Neuron (in vitro differentiated cells): Measurements from ENCODE around the gene PIM2.

ENCODE experiments used
- H2AFZ ChIP-seq: one replicate; pipeline ENCODE4 v1.6.1; 2013; ENCODE audit warnings: low read depth, mild to moderate bottlenecking, inconsistent platforms, low read length, moderate library complexity
- H3K27me3 ChIP-seq: one replicate; pipeline ENCODE4 v1.6.1; 2013; ENCODE audit warnings: low read length; ENCODE audit not compliant: insufficient read depth
- H3K36me3 ChIP-seq: one replicate; pipeline ENCODE4 v1.6.1; 2013; ENCODE audit warnings: low read length; ENCODE audit not compliant: insufficient read depth
- H3K4me1 ChIP-seq: one replicate; pipeline ENCODE4 v1.6.1; 2013; ENCODE audit warnings: low read length; ENCODE audit not compliant: insufficient read depth
- H3K4me3 ChIP-seq: 2 replicates; pipeline ENCODE4 v1.5.1; 2013; ENCODE audit warnings: mild to moderate bottlenecking, low read length, moderate library complexity
- H3K9me3 ChIP-seq: one replicate; pipeline ENCODE4 v1.6.1; 2013; ENCODE audit warnings: low read length

The PIM2 gene

DNA sequence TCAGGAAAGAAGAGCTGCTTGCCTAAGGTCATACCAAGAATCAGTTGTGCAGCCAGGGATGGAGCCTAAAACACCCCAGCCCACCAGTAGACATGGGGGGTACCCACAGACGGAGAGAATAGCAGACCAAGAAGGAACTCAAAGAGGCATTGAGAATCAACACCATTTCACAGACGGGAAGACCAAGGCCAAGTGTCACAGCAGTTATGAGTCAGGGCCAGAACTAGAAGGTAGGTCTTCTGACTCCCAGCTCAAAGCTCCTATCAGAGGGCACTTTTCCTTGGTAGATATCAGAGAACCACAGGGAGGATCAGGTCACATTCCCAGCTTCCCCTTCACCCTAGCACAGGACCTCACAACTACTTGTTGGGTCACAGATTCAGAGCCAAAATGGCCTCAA lies 24.1 kb upstream of the PIM2 start:
- Histone ChIP-seq H3K36me3 (peaks cover 14% of the 10 kb centered on the region), H3K4me1 (no peaks in the 10 kb centered on the region), H3K27me3 (no peaks in the 10 kb centered on the region), H3K9me3 (no peaks in the 10 kb centered on the region), H3K4me3 (no peak overlapping the region), H2AFZ (no peak overlapping the region)

DNA sequence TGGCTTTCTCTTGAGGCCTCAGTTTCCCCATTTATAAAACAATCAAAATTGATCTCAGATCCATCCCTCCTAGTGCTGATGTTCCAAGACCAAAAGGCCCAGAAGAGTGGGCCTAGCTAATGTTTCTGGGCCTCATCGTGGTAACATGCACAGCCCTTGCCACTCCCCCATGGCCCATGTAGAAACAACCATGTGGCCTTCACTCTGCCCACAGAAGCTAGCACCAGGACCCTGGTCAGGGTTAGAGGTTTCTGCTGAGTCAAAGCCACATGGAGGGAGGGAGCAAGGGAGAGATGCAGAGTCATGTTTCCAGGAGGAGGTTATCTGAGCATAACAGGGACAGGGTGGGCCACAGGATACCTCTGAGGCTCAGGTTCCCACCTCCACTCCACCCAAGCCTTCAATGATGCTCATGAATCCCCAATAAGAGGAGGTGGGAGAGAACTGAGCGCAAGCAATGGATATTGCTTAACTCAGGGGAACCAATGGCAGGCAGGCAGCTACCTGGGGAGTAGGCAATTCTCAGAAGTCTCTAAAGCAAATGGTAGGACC lies 21.7 kb upstream of the PIM2 start:
- Histone ChIP-seq H3K4me3 (no peak overlapping the region), H2AFZ (no peak overlapping the region), H3K36me3 (peaks cover 14% of the 10 kb centered on the region), H3K27me3 (no peaks in the 10 kb centered on the region), H3K9me3 (no peaks in the 10 kb centered on the region), H3K4me1 (no peaks in the 10 kb centered on the region)

DNA sequence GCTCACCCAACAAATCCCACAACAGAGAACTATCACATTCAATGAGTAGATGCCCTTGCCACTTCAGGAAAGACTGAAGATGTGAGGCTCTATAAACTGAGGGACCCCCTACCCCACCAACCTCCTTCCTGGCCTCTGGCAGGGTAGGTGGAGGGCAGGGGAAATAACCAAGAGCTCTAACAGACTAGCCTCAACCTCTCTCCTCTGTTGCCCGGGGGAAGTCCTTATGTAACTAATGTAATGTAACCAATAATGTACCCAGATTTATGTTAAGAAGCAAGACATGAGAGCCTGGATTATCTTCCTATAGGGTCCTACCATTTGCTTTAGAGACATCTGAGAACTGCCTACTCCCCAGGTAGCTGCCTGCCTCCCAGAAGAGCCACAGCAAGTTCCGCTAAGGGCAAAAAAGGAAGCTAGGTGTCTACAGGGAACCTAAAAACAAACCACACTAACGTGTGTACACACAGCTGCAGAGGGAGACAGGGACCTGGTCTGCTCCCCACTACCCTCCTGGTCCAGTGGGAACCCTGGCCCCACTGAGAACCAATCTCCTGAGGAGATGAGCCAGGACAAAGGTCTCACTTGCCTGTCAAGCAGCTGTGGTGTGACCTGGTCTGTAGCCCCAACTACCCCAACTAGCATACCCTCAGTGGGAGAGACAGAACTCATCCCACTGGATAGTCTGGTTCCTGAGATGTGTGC lies 20.9 kb upstream of the PIM2 start:
- no peaks in the 10 kb centered on the region for H3K9me3 ChIP-seq
- peaks cover 14% of the 10 kb centered on the region for H3K36me3 ChIP-seq
- H2AFZ ChIP-seq = no peak overlapping the region
- no peaks in the 10 kb centered on the region for H3K27me3 ChIP-seq
- H3K4me1 ChIP-seq = no peaks in the 10 kb centered on the region
- no peak overlapping the region for H3K4me3 ChIP-seq

DNA sequence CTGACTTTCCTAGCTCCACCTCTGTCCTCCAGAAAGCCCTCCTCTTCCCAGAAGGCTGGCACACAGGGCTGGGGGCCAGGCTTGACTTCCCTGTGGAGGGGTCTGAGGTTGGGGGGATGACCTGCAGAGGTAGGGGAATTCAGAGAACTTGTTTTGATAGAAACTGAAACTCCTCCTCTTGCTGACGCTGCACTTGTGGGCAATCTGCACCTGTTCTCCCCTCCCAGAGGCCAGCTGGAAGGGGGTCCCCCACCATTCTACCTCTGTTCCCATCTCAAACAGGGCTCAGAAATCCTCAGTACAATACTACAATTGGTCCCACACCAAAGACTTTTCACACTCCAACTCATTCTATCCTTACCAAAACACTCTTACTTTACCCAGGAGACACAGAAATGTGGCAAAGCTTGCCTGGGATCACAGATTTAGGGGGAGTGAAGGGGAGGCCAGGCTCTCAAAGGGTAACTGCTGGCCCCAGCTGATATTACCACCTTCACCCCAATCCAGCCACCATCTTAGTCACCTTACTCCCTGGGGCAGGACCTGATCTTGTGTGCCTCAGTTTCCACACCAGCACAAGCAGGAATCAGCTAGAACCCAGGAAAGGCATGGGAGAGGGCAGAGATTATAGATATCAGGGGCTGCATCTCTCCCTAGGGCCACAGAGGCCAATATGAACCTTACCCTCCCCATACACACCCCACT lies 20.0 kb upstream of the PIM2 start:
- Histone ChIP-seq H3K9me3 (no peaks in the 10 kb centered on the region), H3K4me1 (no peaks in the 10 kb centered on the region), H2AFZ (no peak overlapping the region), H3K27me3 (no peaks in the 10 kb centered on the region), H3K4me3 (no peak overlapping the region), H3K36me3 (peaks cover 17% of the 10 kb centered on the region)

DNA sequence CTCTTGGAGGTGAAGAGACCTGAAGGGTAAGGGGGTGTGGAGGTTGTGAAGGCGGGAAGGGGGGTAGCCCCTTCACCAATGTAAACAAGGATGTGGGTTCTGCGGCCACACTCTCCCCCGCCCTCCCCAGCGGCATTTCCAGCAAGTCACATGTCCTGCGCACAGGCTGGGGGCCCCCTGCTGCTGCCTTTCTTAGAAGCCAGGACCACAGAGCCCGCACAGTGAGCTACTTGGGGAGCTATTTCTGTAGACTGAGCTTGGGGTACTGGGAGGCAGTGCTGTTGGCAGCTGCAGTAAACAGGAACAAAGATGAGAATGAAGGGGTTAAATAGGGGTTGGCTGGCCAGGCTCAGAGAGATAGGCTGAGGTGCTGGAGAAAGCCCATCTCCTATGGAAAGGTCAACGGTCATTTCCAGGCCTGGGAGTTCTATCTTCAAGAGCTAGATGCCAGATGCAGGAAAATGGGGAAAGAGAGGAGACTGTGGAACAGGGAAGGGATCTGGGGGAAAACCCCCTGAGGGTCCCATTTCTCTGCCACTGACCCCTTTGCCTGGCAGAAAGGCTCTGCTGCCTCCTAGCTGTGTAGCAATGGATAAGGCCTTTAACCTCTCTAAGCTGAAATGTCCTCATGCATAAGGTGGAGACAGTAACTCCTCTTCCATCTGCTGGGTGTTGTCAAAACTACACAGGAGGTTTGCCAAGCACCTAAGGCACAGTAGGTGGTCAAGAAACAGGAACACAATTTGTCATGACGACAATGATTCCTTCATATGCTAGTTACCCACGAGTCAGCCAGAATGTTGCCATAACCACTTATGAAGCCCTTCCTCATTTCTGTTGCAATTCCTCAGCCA lies 18.5 kb upstream of the PIM2 start:
- no peak overlapping the region for H3K4me3 ChIP-seq

DNA sequence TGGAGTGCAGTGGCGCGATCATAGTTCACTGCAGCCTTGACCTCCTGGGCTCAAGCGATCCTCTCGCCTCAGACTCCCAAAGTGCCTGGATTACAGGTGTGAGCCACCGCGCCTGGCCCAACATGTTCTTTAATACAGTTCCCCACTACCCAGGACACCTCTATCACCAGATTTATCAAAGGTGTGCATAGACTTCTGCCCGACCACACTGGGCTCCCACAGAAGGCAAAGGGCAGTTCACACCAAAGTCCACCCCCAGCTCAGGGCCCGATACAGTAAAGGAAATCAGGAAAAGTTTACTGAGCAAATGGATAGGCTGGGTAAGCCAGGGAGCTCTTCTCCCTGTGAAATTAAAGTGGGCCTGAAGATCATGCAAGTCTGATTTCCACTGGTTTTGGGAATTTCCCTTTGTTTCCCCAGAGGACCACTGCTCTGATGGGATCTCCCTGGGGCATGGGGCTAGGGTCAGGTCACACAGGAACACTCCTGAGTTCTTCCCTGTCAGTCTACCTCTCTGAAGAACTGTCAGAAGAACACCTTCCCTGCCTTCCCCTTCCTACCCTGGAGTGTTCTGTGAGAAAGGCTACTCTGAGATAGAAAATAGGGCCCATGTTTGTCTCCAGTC lies 17.7 kb upstream of the PIM2 start:
- H3K27me3 ChIP-seq = no peaks in the 10 kb centered on the region
- no peaks in the 10 kb centered on the region for H3K4me1 ChIP-seq
- H3K4me3 ChIP-seq = no peak overlapping the region
- no peaks in the 10 kb centered on the region for H3K9me3 ChIP-seq
- H3K36me3 ChIP-seq = peaks cover 14% of the 10 kb centered on the region
- no peak overlapping the region for H2AFZ ChIP-seq

More for the DNA sequence above, 18.5 kb upstream of the PIM2 start:
- Histone ChIP-seq H3K36me3 (peaks cover 14% of the 10 kb centered on the region), H3K4me1 (no peaks in the 10 kb centered on the region), H2AFZ (no peak overlapping the region), H3K27me3 (no peaks in the 10 kb centered on the region), H3K9me3 (no peaks in the 10 kb centered on the region)

DNA sequence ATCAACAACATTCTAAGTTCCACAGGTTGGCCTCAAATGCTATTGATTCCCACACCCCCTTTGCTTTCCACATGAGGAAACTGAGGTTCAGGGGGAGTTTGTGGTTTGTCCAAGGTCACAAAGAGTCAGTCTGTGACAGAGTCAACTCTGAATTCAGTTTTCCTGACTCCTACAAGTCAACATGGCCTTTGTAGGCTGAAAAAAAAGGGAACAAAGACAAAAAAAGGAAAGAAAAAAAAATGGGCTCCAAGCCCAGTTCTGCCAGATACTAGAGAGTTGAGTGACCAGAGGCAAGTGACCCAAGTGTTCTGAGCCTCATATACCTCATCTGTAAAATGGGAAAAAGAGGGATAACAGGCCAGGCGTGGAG lies 16.5 kb upstream of the PIM2 start:
- peaks cover 14% of the 10 kb centered on the region for H3K36me3 ChIP-seq
- no peak overlapping the region for H3K4me3 ChIP-seq
- H3K27me3 ChIP-seq = no peaks in the 10 kb centered on the region
- no peaks in the 10 kb centered on the region for H3K9me3 ChIP-seq
- no peak overlapping the region for H2AFZ ChIP-seq
- no peaks in the 10 kb centered on the region for H3K4me1 ChIP-seq

DNA sequence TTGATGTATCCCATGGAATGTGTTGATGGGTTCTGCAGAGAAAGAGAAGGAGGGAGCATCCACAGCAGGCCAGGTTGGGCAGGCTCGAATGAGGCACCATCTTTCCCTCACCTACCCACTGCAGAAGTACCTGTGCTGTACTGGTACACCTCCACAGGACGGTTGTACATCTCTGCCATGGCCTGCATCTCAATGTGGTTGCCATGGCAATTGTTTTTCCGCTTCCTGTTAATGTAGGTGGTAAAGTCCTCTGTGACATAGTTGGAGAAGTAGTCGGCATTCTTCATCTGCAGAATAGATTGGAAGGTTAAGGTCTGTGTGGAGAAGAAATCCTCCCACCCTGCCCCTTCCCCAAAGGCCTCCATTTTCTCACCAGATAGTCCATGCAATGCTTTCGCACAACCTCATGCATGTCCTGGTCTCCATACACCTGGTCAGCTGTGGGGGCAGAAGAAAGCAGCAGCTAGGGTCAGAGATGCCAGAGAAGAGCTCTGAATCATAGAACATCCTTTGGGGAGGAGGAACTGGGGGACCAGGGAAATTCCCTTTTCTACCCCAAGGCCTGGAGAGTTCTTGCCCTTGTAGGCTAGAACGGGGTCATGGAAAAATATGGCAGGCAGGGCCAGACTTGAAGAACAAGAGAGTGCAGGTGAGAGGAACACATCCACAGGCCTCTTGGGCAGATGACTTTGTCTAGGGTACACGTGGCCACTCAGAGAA lies 15.9 kb upstream of the PIM2 start:
- peaks cover 17% of the 10 kb centered on the region for H3K36me3 ChIP-seq
- H2AFZ ChIP-seq = no peak overlapping the region
- H3K27me3 ChIP-seq = no peaks in the 10 kb centered on the region
- H3K4me3 ChIP-seq = no peak overlapping the region
- no peaks in the 10 kb centered on the region for H3K4me1 ChIP-seq
- no peaks in the 10 kb centered on the region for H3K9me3 ChIP-seq

DNA sequence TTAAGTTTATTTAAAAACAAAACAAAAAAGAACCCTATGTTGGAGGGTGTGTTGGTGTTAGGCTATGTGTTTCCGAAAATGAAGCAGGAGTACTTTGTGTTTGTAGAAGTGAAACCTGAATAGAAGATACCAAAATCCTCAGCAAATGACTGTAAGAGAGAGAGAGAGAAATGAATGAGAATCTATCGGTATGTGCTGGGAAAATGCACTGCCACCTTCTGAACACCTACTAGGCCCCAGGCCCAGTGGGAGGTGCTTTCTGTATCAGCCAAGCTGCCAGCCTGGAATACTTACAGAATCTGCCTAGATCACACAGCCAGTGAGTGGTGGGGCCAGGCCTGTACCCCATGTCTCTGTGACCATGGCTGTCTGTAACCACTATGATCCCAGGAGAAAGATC lies 14.9 kb upstream of the PIM2 start:
- Histone ChIP-seq H2AFZ (no peak overlapping the region), H3K4me1 (no peaks in the 10 kb centered on the region), H3K27me3 (no peaks in the 10 kb centered on the region), H3K4me3 (no peak overlapping the region), H3K36me3 (peaks cover 17% of the 10 kb centered on the region), H3K9me3 (no peaks in the 10 kb centered on the region)

DNA sequence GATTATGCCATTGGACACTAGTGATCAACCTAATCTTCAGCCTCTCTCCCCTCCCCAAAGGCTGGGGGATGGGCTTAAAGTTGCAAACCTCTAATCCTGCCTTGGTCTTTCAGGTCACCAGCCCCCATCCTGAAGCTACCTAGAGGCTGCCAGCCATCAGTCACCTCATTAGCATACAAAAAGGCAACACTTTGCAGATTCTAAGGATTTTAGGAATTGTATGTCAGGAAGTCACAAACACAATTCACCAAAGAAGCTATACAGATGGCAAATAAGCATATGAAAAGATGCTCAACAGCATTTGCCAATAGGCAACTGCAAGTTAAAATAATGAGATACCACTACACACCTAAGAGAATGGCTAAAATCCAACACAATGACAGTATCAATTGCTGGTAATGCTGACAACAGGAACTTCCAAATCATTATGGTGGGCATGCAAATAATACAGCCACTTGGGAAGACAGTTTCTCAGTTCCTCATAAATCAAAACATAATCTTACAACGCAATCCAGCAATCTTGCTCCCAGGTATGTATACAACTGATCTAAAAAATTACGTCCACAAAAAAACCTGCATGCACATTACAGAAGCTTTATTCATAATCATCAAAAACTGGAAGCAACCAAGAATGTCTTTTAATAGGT lies 9.0 kb upstream of the PIM2 start:
- Histone ChIP-seq H3K4me3 (no peak overlapping the region), H3K36me3 (peaks cover 29% of the 10 kb centered on the region), H3K9me3 (no peaks in the 10 kb centered on the region), H3K27me3 (no peaks in the 10 kb centered on the region), H3K4me1 (peaks cover 5% of the 10 kb centered on the region), H2AFZ (no peak overlapping the region)

DNA sequence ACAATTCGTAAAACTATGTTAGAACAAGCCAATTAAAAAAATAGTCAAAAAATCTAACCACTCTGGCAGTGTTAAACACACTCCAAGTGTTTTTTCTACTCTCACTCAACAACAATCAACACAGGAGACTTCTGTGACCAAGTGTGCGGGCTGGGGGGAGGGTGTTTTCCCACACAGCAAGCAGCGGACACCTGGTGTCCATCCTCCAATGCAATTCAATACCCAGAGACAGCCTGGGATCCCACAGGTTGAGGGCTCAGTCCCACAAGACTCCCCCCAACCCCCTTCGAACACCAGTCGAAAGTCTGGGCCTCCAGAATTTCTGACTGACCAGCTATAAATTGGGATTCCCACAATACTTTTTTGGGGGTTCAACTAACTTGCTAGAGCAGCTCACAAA lies 8.3 kb upstream of the PIM2 start:
- no peak overlapping the region for H2AFZ ChIP-seq
- H3K36me3 ChIP-seq = peaks cover 31% of the 10 kb centered on the region
- peaks cover 5% of the 10 kb centered on the region for H3K4me1 ChIP-seq
- no peak overlapping the region for H3K4me3 ChIP-seq
- no peaks in the 10 kb centered on the region for H3K27me3 ChIP-seq
- H3K9me3 ChIP-seq = no peaks in the 10 kb centered on the region

DNA sequence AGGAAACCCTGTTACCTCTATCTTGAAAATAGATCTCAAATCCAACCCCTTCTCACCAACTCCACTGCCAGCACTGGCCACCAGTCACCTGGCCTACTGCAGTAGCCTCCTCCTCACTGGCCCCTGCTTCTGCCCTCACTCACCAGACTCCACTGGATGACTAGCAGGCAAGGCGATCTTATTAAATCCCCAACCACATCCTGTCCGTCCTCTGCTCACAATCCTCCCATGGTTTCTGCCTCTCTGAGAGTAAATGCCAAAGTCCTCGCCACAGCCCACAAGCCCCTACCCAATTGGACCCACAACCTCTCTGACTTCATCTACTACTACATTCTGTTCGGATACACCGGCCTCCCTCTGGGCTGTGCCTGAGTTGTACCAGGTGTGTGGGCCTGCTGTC lies 5.4 kb upstream of the PIM2 start:
- Histone ChIP-seq H3K36me3 (peaks cover 29% of the 10 kb centered on the region), H3K27me3 (no peaks in the 10 kb centered on the region), H3K4me1 (peaks cover 23% of the 10 kb centered on the region), H3K9me3 (no peaks in the 10 kb centered on the region), H2AFZ (no peak overlapping the region), H3K4me3 (no peak overlapping the region)
